GM10248 (cell line): ENCODE data around the gene CHAD.

Experiments
- CTCF ChIA-PET: fragments of 300-600 bp; sonication (Branson Sonifier 250); formaldehyde crosslinking; extraction: SDS; loops from one replicate; lab custom pipeline; 2021; ENCODE audit warnings: antibody characterized with exemption; lab: Yijun Ruan, JAX
- POLR2A ChIA-PET: fragments of 350-650 bp; sonication (Branson Sonifier 250); formaldehyde crosslinking; extraction: SDS; loops from one replicate; lab custom pipeline; 2020; ENCODE audit warnings: antibody characterized with exemption; lab: Yijun Ruan, JAX
- DNase-seq: peaks from one replicate; pipeline ENCODE4 v3.0.0; 2012; ENCODE audit errors: extremely low spot score
- TF ChIP-seq, protein P1 (sequence below): IDR thresholded peaks from 2 replicates; pipeline ENCODE4 v1.5.1; 2012; ENCODE audit warnings: mild to moderate bottlenecking, low read depth; ENCODE audit errors: extremely low read depth, missing control alignments, control extremely low read depth

The CHAD gene, protein sequence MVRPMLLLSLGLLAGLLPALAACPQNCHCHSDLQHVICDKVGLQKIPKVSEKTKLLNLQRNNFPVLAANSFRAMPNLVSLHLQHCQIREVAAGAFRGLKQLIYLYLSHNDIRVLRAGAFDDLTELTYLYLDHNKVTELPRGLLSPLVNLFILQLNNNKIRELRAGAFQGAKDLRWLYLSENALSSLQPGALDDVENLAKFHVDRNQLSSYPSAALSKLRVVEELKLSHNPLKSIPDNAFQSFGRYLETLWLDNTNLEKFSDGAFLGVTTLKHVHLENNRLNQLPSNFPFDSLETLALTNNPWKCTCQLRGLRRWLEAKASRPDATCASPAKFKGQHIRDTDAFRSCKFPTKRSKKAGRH

GRCh38 chr17:50468304-50469207 is at the start of gene CHAD:
CHAD (minus strand) TSS chr17:50468880; CDS start chr17:50468813, 67 bp downstream.
- POLR2A ChIA-PET: no interaction called here
- TF ChIP-seq, protein P1, sequence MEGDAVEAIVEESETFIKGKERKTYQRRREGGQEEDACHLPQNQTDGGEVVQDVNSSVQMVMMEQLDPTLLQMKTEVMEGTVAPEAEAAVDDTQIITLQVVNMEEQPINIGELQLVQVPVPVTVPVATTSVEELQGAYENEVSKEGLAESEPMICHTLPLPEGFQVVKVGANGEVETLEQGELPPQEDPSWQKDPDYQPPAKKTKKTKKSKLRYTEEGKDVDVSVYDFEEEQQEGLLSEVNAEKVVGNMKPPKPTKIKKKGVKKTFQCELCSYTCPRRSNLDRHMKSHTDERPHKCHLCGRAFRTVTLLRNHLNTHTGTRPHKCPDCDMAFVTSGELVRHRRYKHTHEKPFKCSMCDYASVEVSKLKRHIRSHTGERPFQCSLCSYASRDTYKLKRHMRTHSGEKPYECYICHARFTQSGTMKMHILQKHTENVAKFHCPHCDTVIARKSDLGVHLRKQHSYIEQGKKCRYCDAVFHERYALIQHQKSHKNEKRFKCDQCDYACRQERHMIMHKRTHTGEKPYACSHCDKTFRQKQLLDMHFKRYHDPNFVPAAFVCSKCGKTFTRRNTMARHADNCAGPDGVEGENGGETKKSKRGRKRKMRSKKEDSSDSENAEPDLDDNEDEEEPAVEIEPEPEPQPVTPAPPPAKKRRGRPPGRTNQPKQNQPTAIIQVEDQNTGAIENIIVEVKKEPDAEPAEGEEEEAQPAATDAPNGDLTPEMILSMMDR: no peak
- DNase-seq: no peak
- CTCF ChIA-PET: interaction anchor here (0.9 to 2.5 kb wide), 5 partner anchors 11 to 71 kb away, joined by 3 to 12 read pairs (median 4); partner anchors contain the start of genes LRRC59 and RSAD1

DNA sequence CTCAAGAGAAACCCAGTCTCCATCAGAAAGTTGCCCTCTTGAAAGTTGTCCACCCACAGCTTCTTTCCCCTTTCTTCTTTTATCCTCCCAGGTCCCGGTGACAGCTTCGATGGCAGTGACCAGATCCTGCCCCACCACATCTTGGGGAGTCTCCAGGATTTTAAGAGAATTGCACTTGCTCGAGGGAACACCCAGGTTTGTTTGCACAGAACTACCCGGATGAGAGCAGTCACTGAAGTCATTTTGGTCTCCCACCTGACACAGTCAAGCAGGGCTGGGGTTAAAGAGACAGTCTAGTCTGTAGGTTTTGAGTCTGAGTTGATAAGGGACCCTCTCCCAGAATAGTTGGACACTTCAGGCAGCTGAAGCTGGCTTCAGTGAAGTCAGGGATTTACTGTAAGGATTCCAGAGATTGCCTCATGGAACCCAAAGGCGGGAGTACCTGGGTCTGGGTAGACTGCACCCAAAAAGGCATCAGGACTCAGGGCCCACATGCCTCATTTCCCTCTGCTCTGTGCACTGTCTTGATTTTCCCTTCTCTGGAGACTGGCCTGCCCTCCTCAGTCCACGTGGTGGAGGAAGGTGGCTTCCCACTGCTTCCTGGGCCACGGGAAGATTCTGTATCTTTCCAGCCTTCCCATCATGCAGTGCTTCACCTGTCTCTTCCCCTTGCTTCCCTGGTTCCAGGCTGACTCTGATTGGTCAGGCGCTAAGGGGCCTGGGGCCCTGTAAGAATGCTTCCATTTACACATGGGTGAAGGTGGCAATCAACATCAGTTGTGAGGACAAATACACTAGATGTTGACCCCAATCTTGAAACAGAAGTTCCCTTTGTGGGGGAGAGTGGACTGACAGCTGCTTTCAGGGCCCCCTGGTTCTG is 49.1 kb upstream of the CHAD start:
- CTCF ChIA-PET: no interaction called here
- TF ChIP-seq, protein P1: no peak
- no peak for DNase-seq
- POLR2A ChIA-PET: no interaction called here

DNA sequence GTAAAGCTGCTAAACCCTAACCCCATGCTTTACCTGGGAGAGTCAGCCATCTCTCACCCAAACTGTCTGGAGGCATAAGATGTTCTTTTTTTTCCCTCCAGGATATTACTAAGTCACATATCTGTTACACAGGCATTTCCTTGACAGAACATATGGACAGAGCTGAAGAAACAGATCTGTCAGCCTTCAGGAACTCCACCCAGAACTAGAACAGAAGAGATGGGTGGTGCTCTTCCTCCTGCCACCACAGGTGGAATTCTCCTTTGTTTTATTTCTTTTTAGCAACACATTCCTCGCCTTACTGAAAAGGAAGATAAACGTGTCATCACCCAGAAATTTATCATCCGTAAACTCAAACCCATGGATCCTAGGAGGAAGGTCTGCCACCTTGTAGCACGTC is 48.3 kb upstream of the CHAD start:
- TF ChIP-seq, protein P1: no peak
- ChIA-PET CTCF (interaction anchor here (0.9 to 1.8 kb wide), 4 partner anchors 10 to 109 kb away, joined by 3 to 5 read pairs (median 3); no protein-coding TSS in a partner anchor), POLR2A (no interaction called here)
- no peak for DNase-seq

DNA sequence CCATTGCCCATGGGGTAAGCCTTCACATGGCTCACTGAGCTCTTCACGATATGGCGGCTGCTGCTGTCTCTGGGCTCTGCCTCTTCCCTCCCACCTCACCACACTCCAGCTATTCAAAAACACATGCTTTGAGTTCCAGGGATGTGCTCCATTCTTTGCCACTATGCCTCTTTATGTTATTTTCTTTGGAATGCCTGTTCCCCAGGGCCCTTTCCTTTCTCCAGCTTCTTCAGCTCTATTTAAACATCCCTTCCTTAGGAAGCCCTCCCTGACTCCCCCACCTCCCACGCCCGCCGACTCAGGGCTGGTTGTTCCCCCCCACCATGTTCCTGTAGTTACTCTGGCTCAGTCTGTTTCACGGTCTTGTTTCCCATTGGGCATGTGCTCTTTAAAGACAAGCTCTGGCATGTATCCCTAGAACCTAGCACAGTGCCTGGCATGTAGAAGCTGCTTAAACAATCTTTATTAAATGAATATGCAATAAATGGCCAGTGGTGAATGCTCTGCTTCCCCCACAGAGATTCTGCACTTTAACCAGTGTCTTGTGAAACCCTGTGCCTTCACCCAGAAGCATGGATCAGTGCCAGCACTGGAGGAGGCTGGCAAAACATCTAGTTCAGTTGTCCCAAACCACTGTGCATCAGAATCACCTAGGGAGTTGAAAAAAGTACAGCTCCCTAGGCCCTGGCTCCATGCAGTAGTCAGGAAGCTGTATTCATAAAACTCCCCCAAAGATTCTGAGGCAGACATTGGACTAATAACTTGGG is 46.4 kb upstream of the CHAD start:
- no peak for DNase-seq
- CTCF ChIA-PET: interaction anchor here (0.8 to 1.8 kb wide), 5 partner anchors 12 to 35 kb away, joined by 3 to 9 read pairs (median 5); no protein-coding TSS in a partner anchor
- POLR2A ChIA-PET: no interaction called here
- TF ChIP-seq, protein P1: no peak

DNA sequence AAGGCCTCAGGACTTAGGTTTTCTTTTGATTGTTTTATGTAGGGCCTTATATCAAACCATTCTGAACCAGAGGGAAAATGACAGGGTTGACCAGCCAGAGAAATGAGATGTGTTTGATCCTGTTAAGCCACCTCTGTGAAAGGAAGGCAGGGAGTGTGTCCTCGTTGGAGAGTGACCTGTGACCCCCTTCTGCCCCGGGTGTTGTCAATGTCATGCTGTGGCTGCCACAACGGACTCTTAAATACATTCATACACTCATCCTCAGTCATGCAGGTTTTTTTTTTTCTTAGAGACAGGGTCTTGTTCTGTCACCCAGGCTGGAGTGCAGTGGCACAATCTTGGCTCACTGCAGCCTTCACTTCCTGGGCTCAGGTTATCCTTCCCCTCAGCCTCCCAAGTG is 45.7 kb upstream of the CHAD start:
- no peak for DNase-seq
- ChIA-PET POLR2A (no interaction called here), CTCF (interaction anchor here (0.8 to 1.4 kb wide), 3 partner anchors 11 to 36 kb away, joined by 3 to 9 read pairs (median 7); no protein-coding TSS in a partner anchor)
- TF ChIP-seq, protein P1: no peak
